ENCODE measurements around the gene JAGN1.

- TF ChIP-seq, protein P1, sequence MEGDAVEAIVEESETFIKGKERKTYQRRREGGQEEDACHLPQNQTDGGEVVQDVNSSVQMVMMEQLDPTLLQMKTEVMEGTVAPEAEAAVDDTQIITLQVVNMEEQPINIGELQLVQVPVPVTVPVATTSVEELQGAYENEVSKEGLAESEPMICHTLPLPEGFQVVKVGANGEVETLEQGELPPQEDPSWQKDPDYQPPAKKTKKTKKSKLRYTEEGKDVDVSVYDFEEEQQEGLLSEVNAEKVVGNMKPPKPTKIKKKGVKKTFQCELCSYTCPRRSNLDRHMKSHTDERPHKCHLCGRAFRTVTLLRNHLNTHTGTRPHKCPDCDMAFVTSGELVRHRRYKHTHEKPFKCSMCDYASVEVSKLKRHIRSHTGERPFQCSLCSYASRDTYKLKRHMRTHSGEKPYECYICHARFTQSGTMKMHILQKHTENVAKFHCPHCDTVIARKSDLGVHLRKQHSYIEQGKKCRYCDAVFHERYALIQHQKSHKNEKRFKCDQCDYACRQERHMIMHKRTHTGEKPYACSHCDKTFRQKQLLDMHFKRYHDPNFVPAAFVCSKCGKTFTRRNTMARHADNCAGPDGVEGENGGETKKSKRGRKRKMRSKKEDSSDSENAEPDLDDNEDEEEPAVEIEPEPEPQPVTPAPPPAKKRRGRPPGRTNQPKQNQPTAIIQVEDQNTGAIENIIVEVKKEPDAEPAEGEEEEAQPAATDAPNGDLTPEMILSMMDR (IDR thresholded peaks at IDR 0.05; ENCODE audit: low read depth, low read length): no peak
- no peak for TF ChIP-seq EZH2phosphoT487 (IDR thresholded peaks at IDR 0.05; ENCODE audit: low read depth)
These were observed 37.9 kb upstream of the JAGN1 start for GRCh38 chr3:9852528-9852927.
